ENCODE measurements around the gene KPNA6.
"Not testable (repeated sequence)": the region's sequence is repeated elsewhere in the genome, so short reads cannot be mapped to it uniquely, and the experiment has no call there.

The KPNA6 gene

GRCh38 chr1:32104127-32104526 lies 3.7 kb upstream of the KPNA6 start:
- no peak overlapping the region for H3K4me3 ChIP-seq (ENCODE audit: low read depth, low read length)
- TF ChIP-seq, protein P1, sequence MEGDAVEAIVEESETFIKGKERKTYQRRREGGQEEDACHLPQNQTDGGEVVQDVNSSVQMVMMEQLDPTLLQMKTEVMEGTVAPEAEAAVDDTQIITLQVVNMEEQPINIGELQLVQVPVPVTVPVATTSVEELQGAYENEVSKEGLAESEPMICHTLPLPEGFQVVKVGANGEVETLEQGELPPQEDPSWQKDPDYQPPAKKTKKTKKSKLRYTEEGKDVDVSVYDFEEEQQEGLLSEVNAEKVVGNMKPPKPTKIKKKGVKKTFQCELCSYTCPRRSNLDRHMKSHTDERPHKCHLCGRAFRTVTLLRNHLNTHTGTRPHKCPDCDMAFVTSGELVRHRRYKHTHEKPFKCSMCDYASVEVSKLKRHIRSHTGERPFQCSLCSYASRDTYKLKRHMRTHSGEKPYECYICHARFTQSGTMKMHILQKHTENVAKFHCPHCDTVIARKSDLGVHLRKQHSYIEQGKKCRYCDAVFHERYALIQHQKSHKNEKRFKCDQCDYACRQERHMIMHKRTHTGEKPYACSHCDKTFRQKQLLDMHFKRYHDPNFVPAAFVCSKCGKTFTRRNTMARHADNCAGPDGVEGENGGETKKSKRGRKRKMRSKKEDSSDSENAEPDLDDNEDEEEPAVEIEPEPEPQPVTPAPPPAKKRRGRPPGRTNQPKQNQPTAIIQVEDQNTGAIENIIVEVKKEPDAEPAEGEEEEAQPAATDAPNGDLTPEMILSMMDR (IDR thresholded peaks at IDR 0.05; ENCODE audit: borderline replicate concordance, insufficient read depth, low read depth, low read length) = no peak

DNA sequence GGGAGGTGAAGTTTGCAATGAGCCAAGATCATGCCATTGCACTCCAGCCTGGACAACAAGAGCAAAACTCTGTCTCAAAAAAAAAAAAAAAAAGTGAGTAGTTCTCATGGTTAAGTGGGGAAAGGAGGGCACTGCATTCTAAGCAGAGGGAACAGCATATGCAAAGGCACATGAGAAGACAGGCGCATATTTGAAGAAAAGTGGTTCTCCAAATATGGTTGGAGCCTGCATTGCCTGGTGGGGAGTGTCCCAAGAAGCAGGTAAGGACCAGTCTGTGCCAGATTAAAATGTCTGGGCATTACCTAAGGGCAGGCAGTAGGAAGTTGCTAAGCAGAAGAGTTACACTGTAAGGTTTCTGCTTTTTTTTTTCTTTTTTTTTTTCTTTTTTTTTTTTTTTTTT lies 2.5 kb upstream of the KPNA6 start:
- TF ChIP-seq, protein P1 (IDR thresholded peaks at IDR 0.05; ENCODE audit: borderline replicate concordance, insufficient read depth, low read depth, low read length) = no peak
- H3K4me3 ChIP-seq (ENCODE audit: low read depth, low read length) = no peak overlapping the region

GRCh38 chr1:32106663-32107275 lies 1.1 kb upstream of the KPNA6 start:
- H3K4me3 ChIP-seq (ENCODE audit: low read depth, low read length) = no peak overlapping the region
- TF ChIP-seq, protein P1 (IDR thresholded peaks at IDR 0.05; ENCODE audit: borderline replicate concordance, insufficient read depth, low read depth, low read length) = no peak

DNA sequence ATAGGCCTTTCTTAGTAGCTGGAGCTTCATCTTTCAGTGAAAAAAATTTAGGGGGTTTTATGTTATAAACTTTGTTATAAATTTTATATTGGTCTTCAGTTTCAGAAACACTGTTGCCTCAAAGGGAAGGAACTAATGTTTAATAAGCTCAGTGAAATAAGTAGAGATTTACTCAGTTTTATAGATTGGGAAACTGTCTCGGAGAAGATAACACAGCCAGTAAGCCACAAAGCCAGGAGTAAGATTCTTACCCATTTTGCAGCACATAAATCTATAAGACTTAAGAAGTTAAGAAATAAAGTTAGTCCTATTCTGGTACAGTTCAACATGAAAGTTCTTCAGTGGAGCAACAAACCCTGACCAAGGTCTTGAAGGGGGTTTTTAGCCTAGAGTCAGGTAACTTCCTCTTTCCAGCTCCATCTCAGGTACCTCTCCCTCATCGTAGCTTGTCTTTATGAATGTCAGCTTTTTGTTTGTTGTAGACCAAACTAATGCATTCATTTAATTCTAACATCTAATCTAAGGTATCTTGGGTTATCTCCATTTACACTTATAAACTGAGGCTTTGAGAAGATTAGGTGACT lies 3.3 kb downstream of the KPNA6 start:
- TF ChIP-seq, protein P1 (IDR thresholded peaks at IDR 0.05; ENCODE audit: borderline replicate concordance, insufficient read depth, low read depth, low read length) = no peak

GRCh38 chr1:32111789-32112188 lies 3.9 kb downstream of the KPNA6 start:
- no peak overlapping the region for H3K4me3 ChIP-seq (ENCODE audit: low read depth, low read length)
- TF ChIP-seq, protein P1 (IDR thresholded peaks at IDR 0.05; ENCODE audit: borderline replicate concordance, insufficient read depth, low read depth, low read length) = no peak

More for the DNA sequence above, 3.3 kb downstream of the KPNA6 start:
- no peak overlapping the region for H3K4me3 ChIP-seq (ENCODE audit: low read depth, low read length)

DNA sequence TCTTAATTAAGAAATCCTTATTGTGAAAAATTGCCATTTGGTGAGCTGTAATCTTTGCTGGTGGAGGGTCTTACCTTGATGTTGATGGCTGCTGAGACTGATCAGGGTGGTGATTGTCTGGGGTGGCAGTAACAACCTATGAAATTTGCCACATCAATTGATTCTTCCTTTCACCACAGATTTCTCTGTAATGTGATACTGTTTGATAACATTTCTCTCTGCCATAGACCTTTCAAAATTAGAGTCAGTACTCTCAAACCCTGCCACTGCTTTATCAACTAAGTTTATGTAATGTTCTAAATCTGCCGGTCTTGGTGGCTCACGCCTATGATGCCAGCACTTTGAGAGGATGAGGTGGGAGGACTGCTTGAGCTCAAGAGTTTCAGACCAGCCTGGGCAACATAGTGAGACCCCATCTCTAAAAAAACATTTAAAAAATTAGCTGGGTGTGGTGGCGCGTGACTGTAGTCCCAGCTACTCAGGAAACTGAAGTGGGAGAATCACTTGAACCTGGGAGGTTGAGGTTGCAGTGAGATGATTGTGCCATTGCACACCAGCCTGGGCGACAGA lies 5.0 kb downstream of the KPNA6 start:
- TF ChIP-seq, protein P1 (IDR thresholded peaks at IDR 0.05; ENCODE audit: borderline replicate concordance, insufficient read depth, low read depth, low read length) = no peak
- H3K4me3 ChIP-seq (ENCODE audit: low read depth, low read length) = no peak overlapping the region

GRCh38 chr1:32113436-32113835 lies 5.6 kb downstream of the KPNA6 start:
- H3K4me3 ChIP-seq (ENCODE audit: low read depth, low read length) = not testable (repeated sequence)
